ENCODE results near the gene MBD4.
"Not testable (repeated sequence)": the region's sequence is repeated elsewhere in the genome, so short reads cannot be mapped to it uniquely, and the experiment has no call there.

The MBD4 gene

DNA sequence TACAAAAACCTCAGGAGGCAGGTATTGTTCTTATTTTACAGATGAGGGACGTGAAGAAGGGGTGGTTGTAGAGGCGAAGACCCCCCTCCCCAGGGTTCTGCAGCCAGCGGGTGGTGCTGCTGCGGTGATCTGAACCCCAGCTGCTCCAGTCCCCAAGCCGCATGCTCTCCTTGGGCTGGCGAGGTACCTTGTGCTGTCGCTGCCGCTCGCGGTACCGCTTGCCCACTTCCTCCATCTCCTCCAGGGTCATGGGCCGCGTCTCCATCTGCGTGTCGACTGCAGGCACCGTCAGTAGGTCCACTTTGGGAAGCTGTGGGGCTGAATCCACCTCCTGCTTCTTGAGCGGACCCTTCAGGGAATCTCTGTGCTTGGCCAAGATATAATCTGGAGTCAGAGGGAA is 28.8 kb downstream of the MBD4 start:
- no peak for DNase-seq (ENCODE audit: low read depth, low spot score)

DNA sequence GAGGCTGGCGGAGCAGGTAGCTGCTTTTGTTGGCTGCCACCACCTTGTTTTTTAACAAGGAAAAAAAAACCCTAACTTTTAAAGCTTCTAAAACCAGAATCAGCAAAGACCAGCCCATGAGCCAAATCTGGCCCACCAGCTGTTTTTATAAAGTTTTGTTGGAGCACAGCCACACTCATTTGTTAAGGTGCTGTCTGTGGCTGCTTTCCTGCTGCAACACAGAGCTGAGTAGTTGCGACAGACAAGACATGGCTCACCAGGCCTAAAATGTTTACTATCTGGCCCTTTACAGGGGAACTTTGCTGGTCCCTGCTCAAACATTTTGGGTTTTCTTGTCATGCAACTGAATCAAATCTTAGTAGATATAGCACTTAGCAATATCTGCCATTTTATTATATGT is 30.2 kb downstream of the MBD4 start:
- peak; percentile 41 for DNase-seq (ENCODE audit: low read depth, low spot score)

DNA sequence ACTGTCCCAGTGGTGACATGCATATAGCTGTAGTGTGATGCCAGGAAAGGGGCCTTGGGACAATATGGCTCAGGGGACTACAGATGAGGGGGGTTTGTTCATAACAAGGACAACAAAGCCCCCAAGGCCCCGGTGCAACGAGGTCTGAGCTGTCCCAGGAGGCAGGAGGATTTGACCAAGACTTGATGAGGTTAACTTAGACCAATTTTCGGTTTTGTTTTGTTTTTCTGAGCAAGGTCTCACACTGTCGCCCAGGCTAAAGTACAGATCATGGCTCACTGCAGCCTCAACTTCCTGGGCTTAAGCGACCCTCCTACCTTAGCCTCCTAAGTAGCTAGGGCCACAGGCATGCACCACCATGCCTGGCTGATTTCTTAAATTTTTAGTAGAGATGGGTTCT is 35.1 kb downstream of the MBD4 start:
- DNase-seq (ENCODE audit: low read depth, low spot score), result no peak

DNA sequence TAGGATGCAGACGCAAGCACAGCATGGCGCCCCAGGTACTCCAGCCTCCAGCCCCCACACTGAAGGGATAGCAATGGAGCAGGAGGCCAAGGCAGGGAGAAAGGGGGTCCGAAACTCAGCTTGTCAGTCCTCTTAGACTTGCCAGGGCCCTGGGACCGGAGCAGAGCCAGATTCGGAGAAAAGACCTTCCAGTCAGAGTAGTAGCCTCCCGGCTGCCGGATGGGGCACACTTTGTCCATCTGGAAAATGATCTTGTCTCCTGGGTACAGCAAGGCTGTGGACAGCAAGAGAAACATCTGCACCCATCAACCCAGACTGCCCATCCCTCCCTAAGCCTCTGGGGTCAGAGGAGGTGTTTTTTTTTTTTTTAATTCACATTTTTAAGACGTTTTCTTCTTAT is 35.6 kb downstream of the MBD4 start:
- no peak for DNase-seq (ENCODE audit: low read depth, low spot score)

DNA sequence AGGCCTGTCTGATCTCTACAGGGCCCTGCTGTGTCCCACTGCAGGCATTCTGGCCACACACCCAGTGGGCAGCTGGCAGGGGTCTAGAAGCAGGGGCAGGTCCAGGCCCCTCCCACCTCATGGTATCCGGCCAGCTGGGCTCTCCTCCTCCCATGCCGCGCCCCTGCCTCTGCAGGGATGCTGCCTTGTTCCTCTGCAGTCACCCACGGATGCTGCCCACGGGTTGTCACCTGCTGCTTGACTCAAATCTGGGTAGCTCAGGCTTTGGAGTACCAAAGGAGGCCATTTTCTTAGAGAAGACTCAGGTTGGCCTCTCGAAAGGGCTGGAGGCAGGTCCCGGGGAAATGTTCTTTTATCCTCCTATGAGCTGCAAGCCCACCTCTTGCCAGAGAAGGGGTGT is 36.3 kb downstream of the MBD4 start:
- no peak for DNase-seq (ENCODE audit: low read depth, low spot score)

DNA sequence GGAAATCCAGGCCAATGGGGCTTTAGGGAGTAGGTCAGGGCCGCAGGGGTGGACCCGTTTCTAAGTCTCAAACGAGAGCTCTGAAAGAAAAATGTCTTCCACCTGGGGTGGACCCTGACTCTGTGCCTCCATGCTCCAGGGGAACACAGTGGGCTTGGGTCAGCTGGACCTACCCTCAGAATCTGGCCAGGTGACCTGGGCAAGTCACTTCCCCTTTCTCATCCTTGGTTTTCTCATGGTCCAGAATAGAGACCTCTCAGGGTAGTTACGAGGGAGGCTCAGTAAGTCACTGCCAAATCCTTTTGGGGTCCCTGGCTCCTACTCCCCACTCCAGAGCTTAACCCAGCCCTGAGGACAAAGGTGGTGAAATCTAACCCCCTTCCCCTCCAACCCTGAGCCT is 37.1 kb downstream of the MBD4 start:
- no peak for DNase-seq (ENCODE audit: low read depth, low spot score)

DNA sequence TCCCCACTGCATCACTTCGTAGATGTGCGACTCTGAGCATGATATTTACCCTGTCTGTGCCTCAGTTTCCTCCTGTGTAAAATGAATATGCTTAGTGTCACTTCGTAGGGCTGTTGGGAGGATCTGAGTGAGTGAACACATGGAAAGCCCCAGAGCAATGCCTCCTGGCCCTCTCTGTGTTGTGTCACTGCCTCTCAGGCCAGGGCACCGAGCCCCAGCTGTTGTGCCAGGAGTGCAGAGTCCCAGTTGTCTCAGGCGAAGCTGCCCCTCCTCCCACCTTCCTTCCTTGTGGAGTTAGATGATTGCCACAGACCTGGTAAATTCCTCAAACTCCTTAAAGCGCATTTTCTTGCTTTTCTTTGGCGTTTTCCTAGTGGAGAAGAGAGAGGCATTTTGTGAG is 37.5 kb downstream of the MBD4 start:
- DNase-seq (ENCODE audit: low read depth, low spot score), result no peak

DNA sequence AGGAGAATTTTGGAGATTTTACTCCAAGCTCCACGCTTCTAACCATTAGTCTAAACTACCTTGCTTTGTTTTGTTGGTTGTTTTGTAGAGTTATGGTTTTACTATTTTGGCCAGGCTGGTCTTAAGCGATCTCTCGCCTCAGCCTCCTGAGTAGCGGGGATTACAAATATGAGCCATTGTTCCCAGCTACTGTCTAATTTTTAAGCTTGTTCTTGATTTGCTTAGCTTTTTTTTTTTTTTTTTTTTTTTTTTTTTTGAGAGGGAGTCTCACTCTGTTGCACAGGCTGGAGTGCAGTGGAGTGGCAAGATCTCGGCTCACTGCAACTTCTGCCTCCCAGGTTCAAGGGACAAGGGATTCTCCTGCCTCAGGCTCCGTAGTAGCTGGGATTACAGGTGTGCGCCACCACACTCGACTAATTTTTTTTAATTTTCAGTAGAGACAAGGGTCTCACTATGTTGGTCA is 39.8 kb downstream of the MBD4 start:
- DNase-seq (ENCODE audit: low read depth, low spot score), result no peak

DNA sequence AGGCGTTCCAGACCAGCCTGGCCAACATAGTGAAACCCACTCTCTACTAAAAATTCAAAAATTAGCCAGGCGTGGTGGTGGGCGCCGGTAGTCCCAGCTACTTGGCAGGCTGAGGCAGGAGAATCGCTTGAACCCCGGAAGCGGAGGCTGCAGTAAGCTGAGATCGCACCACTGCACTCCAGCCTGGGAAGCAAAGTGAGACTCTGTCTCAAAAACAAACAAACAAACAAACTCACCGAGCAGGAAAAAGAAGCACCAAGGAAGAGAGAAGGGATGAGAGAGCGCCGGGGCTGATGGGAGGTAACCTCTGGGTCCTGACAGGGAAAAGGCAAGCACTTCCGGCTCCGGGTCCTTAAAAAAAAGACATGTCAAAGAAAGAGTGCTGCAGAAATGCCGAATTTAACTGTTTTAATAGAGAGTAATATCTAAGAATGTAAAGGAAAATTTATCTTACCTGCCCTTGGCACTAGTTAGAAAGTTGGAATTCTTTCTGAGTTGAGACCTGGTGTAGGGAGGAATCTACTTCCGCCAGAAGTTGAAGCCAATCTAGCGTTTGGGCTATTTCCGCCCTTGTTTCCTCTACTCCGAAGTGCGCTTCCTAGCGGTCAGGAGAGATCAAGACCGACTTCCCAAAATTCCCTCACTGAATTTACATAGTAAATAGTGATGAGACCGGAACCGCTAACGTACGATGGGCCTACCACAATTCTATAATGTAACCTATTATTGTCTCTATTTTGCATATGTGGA is 40.4 kb downstream of the MBD4 start:
- DNase-seq (ENCODE audit: low read depth, low spot score), result peak; percentile 96

DNA sequence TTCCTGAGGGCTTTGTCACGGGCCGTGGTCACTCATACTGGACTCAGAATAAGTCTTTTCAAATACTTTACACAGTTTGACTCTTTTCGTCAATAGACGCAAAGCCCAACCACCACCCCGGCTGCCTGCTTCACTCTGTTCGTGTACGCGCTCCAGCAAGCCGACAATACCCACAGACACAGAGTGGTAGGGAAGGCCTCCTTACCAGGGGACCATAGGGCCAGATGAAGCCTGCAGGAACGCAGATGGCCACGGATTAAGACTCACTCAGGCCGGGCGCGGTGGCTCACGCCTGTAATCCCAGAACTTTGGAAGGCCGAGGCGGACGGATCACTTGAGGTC is 41.0 kb downstream of the MBD4 start:
- peak; percentile 45 for DNase-seq (ENCODE audit: low read depth, low spot score)

DNA sequence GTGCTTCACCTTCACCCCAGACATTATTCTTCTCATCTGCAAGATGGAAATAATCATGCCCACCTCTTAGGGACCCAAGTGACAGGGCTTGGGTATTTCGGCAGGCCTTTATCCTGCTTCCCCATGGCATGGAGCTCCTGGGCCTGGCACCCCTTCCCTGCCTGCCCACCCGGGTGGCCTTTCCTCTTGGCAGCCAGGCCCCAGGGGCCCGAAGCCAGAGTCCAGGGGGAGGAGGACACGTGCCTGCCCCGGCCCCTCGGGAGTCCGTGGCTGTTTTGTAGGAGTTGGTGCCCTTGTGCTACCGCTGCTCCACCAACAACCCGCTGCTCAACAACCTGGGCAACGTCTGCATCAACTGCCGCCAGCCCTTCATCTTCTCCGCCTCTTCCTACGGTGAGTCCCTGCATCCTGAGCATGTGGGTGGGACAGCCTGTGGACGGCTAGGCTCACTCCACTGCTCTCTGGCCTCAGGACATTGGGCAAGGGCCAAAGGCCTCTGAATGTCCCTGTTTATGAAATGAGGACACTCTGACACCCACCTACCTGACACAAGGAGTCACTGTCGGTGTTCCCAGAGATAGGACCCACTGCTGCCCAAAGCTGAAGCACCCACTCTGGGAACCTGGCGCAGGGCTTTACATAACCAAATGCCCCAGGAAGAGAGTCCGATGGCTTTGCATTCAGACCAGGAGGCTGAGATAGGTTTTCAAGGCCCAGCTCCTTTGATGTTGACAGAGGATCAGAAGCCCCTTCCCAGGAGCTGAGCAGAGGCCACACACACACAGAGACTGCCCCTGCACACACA is 45.8 kb downstream of the MBD4 start:
- DNase-seq (ENCODE audit: low read depth, low spot score), result not testable (repeated sequence)

DNA sequence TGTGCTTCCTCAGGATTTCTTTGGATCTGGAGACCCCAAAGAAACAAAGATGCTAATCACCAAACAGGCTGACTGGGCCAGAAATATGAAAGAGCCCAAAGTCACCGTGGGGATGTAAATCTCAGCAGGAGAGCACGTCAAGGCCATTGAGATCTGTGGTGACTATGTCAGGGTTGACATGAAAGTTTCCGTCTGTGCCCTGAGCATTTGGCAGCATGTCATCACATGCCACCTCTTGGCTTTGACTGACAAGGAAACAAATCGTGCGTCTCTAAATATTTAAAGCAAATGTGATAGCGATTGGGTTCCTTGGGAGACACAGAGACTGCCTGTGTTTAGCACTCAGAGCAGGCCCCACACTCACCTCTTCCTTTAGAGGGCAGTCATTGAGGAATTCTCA is 46.5 kb downstream of the MBD4 start:
- no peak for DNase-seq (ENCODE audit: low read depth, low spot score)

DNA sequence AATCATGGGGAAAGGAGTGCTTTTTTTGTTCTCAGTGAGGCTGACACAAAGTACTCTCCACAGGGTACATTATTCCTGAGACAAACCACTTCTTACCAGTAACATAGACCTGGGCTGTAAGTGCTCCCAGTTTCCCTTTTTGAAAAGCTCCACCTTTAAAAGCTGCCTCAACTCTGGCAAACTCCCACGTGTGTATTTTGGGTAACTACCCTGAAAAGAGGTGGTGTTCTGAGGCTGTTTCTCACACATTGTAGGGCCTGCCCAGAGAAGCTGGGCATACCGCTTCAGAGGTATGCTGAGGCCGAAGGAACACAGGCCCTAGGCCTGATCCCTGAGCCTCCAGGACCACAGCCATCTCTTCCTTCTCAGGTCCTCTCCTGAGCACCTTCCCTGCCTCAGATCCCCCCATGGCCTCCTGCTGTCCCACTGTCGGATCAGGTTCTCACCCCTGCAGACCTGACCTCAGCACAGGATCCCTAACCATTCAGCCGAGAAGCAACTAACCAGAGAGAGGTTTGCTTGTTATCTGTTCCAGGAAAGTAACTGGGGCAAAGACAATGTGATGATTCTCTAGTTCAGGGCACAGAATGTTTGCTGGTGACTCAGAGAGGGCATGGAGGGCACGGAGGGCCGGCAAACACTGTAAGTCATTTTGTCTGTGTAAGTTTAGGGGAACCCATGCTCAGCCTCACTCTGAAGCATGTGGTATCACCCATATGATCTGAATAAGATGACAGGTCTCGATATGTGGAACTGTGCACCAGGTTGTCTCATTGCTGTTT is 47.5 kb downstream of the MBD4 start:
- DNase-seq (ENCODE audit: low read depth, low spot score), result not testable (repeated sequence)

DNA sequence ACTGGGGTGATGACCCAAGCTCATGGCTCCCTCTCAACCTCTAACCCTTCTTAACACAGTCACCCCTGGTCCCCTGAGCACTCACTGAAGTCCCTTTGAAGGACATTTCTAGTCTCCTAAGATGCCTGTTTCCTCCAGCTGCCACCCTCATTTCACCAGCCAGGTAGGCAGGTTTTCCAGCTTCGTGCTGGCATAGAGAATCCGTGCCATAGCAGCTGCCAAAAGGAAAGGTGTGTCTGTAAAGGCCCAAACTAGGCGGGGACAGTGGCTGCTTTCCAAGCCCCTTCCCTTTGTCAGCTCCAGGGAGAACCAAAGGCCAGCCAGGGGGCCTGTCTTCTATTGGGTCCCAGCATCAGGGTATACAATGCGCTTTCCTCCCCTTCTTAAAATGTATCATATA is 48.2 kb downstream of the MBD4 start:
- DNase-seq (ENCODE audit: low read depth, low spot score), result not testable (repeated sequence)

DNA sequence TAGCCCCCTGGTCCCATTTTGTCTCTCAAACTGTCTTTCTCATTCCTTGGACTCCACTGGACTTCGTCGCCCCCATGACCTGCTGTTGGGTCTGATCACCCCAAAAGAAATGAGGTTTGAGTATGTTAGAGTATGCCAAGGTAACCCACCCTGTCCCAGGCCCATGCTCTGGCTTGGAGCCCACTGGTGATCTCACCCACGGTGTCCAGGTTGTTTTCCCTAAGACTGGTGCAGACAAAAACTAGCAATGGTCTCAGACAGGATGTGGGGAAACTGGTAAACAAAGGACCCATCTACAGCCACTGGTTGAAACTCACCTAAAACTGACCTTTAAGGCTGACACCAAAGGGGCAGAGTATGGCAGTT is 50.2 kb downstream of the MBD4 start:
- DNase-seq (ENCODE audit: low read depth, low spot score), result peak; percentile 19

DNA sequence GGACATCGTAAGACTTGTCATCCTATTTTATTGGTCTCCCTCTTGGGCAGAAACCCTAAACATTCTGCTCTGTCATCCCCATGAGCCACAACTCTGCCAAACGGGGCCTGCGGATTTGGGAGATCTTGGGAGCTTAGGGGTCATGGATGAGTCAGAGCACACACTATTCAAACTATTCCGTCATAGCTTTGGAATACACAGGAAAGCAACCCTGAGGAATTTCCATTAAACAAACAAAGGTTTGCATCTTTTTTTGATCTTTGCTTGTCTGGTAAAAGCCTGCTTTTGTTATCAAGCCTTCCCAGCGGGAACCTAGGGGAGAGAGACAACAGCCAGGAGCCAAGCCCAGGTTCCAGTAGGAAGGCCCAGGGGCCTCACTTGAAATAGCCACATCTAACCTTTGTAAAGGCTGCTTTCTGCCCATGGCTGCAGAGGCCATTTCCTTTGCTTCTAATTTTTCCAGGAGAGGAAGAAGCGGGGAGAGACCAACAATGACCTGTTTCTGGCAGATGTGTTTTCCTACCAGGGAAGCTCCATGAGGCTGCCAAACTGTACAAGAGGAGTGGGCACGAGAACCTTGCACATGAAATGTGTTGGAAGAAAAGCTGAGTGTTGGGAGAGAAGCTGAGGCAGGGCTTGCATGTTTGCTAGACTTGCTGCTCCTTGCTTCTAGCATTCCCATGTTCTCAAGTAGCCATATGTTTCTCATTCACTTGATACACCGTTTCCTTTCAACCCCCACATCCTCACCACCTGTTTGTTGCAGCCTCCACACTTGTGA is 50.8 kb downstream of the MBD4 start:
- DNase-seq (ENCODE audit: low read depth, low spot score), result peak; percentile 73

DNA sequence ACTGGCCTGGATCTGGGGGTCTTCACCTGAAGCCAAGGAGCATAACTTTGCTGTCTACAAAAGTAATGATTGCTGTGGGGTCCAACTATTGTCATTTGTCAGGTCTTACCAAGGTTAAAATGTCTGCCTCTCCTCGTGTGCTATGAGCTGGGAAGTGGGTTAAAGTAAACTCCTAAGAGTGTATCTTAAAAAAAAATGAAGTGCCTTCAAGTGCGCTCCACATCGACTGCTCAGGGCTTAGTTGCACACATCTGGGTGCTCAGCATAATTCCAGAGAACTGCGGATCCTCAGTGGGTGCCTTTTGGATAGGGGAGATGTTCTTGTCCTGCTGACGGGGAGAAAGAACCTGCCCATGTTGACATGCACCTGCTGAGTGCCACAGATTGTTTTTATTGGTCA is 52.3 kb downstream of the MBD4 start:
- no peak for DNase-seq (ENCODE audit: low read depth, low spot score)

DNA sequence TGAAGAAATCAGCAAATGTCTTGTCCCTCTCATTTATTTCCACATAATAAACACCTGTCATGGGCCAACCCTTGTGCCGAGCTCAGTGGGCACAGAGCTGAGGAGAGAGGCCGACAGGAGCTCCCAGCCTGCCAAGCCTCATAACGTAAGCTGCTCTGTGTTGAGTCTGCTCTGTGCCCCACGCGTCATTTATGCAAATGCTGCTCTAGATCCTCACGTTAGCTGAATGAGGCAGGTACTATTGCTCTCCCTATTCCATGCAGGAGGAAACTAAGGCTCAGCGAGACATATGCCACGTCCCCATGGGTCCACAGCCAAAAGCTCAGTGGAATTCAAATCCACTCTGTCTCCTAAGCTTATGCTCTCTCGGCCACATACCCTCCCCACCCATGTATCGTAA is 52.8 kb downstream of the MBD4 start:
- no peak for DNase-seq (ENCODE audit: low read depth, low spot score)

DNA sequence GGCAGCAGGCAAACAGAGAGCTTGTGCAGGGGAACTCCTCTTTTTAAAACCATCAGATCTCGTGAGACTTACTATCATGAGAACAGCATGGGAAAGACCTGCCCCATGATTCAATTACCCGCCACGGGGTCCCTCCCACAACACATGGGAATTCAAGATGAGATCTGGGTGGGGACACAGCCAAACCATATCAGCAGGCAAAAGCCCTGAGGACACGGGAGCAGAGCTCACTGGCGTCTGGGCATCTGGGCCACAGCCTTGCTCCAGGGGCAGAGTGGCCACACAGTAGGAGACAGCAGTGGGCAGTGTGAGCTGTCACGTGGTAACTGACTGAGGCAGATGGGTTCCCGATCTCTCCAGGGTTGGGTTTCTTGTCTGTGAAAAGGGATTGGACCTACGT is 54.2 kb downstream of the MBD4 start:
- not testable (repeated sequence) for DNase-seq (ENCODE audit: low read depth, low spot score)

DNA sequence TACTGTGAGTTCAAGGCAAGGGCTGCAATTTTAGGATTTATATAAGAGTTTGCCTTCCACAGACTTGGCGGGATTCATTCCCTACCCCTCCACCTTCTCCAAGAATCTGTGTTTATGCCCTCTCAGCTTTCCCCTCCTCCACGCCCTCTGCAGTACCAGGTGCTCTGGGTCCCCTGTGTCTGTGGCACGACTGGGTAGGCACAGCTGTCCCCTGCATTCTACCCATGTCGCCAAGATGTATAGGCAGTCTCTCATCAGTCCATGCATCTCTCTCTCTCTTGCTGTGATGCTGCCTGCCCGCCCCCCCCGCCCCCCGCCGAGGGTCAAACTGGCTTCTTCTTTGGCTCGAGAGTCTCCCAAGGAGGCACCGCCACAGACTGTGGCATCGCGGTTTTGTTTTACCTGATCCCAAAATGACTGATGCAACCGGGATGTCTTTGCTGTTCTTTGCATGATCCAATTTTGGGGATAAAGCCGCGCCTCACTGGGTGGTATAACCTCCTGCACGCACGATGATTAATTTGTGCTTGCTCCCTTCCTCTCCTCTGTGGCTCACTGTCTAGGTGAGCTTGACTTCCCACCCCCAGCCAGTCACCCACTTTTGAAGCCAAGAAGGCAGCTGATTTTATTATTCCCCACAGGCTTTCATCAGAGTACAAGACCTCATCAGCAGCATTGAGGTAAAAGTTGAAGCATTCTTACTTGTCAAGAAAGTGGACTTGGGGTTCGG is 55.0 kb downstream of the MBD4 start:
- no peak for DNase-seq (ENCODE audit: low read depth, low spot score)

DNA sequence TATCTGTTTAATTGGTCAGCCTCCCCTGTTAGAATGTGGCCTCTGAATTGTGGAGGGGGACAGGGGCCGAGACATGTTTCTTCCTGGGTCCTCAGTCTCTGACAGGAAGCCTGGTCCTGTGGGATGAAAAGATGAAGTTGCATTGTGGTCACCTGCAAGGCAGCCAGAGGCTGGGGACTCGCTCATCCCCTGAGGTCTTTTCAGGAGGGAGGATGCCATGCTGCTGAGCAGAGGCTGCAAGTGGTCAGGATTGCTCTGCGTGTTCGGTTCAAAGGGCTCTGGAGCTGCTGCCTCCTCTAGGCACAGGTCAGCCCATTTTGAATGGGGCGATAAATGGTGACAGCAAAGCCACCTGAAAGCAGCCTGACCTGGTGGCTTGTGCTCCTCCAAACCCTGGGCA is 55.6 kb downstream of the MBD4 start:
- not testable (repeated sequence) for DNase-seq (ENCODE audit: low read depth, low spot score)
